ENCODE results near the gene NDUFV2.

- no peak for TF ChIP-seq CTCF (IDR thresholded peaks at IDR 0.05)
- no peak for TF ChIP-seq POLR2A (IDR thresholded peaks at IDR 0.05)
- no peak for TF ChIP-seq POLR2AphosphoS5 (IDR thresholded peaks at IDR 0.05)
Measured at GRCh38 chr18:9109523-9109922, 7.0 kb downstream of the NDUFV2 start.
